ENCODE data around the gene MEOX1. TPM values are rescaled to one million over a fixed set of nuclear protein-coding genes. Genes with fewer than 3 reads are reported as not detected.

The MEOX1 gene
- total and polyA plus RNA-seq, 2 of the 4 experiments (the other 2 are of a cell fraction) = 0.48 to 0.72 TPM

- TF ChIP-seq MXI1 (IDR thresholded peaks at IDR 0.05; ENCODE audit: borderline replicate concordance, low read depth, low read length) = no peak
- TF ChIP-seq NFE2L2 (IDR thresholded peaks at IDR 0.05; ENCODE audit: low read depth, low read length) = no peak
- peak; percentile 69; the same call in 1 of the 2 replicates for TF ChIP-seq POLR2A (IDR thresholded peaks at IDR 0.05; ENCODE audit: low read depth, low read length)
- no peak for TF ChIP-seq RFX5 (IDR thresholded peaks at IDR 0.05; ENCODE audit: low read depth, low read length)
These were observed 69.8 kb downstream of the MEOX1 start (continued) for GRCh38 chr17:43591779-43592562.

DNA sequence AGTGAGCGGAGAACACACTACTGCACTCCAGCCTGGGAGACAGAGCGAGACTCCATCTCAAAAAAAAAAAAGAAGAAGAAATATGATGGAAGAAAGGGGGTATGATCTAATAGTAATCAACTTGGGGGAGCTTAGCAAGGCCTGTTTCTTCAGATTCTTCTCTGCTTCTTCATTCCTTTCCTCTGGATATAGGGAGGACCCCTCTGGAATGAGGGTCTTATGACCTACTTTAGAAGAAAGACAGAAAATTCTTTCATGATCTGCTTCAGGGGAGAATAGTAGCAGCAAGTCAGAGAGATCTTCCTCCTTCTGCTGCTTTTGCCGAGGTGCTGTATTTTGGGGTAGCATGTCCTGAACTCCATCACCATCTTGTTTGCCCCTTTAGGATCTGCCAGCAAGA, 70.7 kb downstream of the MEOX1 start:
- dilution Hi-C loops (cut with HindIII; ENCODE audit: low sequenced_read_pairs, unreplicated experiment) = no loop called here
- Histone ChIP-seq H3K14ac (replicated peaks; ENCODE audit: low read depth, low read length) (peak overlapping the region; percentile 61), H4K5ac (ENCODE audit: low read depth, low read length) (peak overlapping the region; percentile 79), H3K27me3 (ENCODE audit: control insufficient read depth, insufficient read depth, low read length) (no peaks in the 10 kb centered on the region), H4K20me1 (ENCODE audit: insufficient read depth, low read length) (no peaks in the 10 kb centered on the region), H3K79me1 (ENCODE audit: low read depth in 1 of 2, low read length in 2 of 2) (no peaks in the 10 kb centered on the region), H2BK15ac (ENCODE audit: low read depth, low read length) (peak overlapping the region; percentile 97; the same call in 2 of the 3 replicates), H3K9ac (ENCODE audit: low read depth, low read length) (peak overlapping the region; percentile 46), H2AFZ (replicated peaks; ENCODE audit: low read length, poor library complexity) (peak overlapping the region; percentile 77), H3K56ac (ENCODE audit: extremely low read depth, insufficient read depth, low read length) (peak overlapping the region; percentile 53), H3K9me3 (ENCODE audit: control insufficient read depth, insufficient read depth, low read length) (no peaks in the 10 kb centered on the region), H3K18ac (ENCODE audit: low read depth, low read length) (peak overlapping the region; percentile 88), H4K91ac (ENCODE audit: insufficient read depth, low read depth, low read length) (peak overlapping the region; percentile 98), H4K8ac (ENCODE audit: low read depth in 2 of 2, low read length in 2 of 2) (peak overlapping the region; percentile 93 to 97), H2AK5ac (ENCODE audit: low read depth, low read length) (peak overlapping the region; percentile 72), H2BK120ac (ENCODE audit: low read depth, low read length) (peak overlapping the region; percentile 94), H3K4me3 (ENCODE audit: insufficient read depth, low read depth, low read length) (no peak overlapping the region), H3K27ac (ENCODE audit: insufficient read depth, low read length) (peak overlapping the region; percentile 78), H3K4ac (ENCODE audit: low read depth, low read length) (peak overlapping the region; percentile 77), H3K36me3 (ENCODE audit: control insufficient read depth, insufficient read depth, low read length) (no peaks in the 10 kb centered on the region), H3K23ac (ENCODE audit: low read depth, low read length) (peak overlapping the region; percentile 72), H2BK20ac (ENCODE audit: low read depth, low read length) (peak overlapping the region; percentile 85), H3K9me1 (ENCODE audit: insufficient read depth, low read length) (peaks cover 3% of the 10 kb centered on the region; the same call in 1 of the 2 replicates), H3K4me2 (ENCODE audit: low read depth, low read length) (peak overlapping the region; percentile 61; the same call in 1 of the 2 replicates), H2AK9ac (replicated peaks; ENCODE audit: low read depth, low read length, poor library complexity) (peak overlapping the region; percentile 43), H2BK5ac (ENCODE audit: low read depth, low read length, poor library complexity, severe bottlenecking) (peak overlapping the region; percentile 90), H3K4me1 (ENCODE audit: control insufficient read depth, insufficient read depth, low read length) (peaks cover 14% of the 10 kb centered on the region)
- POLR2A ChIA-PET (ENCODE audit: unreplicated experiment) = no interaction called here
- BruUV-seq (replicated peaks) = no TSS peak
- DNase-seq (peak; percentile 22), ATAC-seq (ENCODE audit: low read depth) (no peak; the same call in 1 of the 2 replicates)
- TF ChIP-seq MAFK (IDR thresholded peaks at IDR 0.05; ENCODE audit: low read depth, low read length) (no peak), MXI1 (IDR thresholded peaks at IDR 0.05; ENCODE audit: borderline replicate concordance, low read depth, low read length) (no peak), FOS (IDR thresholded peaks at IDR 0.05; ENCODE audit: low read depth, low read length) (no peak), RAD21 (IDR thresholded peaks at IDR 0.05; ENCODE audit: low read length) (no peak), CEBPB (IDR thresholded peaks at IDR 0.05; ENCODE audit: low read depth, low read length) (no peak)
- TF ChIP-seq, protein P1, sequence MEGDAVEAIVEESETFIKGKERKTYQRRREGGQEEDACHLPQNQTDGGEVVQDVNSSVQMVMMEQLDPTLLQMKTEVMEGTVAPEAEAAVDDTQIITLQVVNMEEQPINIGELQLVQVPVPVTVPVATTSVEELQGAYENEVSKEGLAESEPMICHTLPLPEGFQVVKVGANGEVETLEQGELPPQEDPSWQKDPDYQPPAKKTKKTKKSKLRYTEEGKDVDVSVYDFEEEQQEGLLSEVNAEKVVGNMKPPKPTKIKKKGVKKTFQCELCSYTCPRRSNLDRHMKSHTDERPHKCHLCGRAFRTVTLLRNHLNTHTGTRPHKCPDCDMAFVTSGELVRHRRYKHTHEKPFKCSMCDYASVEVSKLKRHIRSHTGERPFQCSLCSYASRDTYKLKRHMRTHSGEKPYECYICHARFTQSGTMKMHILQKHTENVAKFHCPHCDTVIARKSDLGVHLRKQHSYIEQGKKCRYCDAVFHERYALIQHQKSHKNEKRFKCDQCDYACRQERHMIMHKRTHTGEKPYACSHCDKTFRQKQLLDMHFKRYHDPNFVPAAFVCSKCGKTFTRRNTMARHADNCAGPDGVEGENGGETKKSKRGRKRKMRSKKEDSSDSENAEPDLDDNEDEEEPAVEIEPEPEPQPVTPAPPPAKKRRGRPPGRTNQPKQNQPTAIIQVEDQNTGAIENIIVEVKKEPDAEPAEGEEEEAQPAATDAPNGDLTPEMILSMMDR (conservative IDR thresholded peaks at IDR 0.05; ENCODE audit: low read depth, low read length) = no peak
- in situ Hi-C loops (cut with MboI; ENCODE audit: low sequenced_read_pairs) = no loop called here
- WGBS, 2 experiments (ENCODE audit: extremely low coverage in 2 of 2, insufficient read length in 1 of 2) = 100% methylated on average over 1 of the region's 3 CpGs; no CpG with 5 or more reads in 1 of the 2 experiments
- intact Hi-C loops (cut with micrococcal nuclease) = loop anchor here (5.0 kb wide), 1 partner anchor 36 kb away; no protein-coding TSS in a partner anchor
- CTCF ChIA-PET = no interaction called here

All from IMR-90 (cell line).